SK-N-SH (cell line): Measurements from ENCODE around the gene RNF130. TPM values are rescaled to one million over a fixed set of nuclear protein-coding genes. Genes with fewer than 3 reads are reported as not detected.

Experiments used
- CTCF ChIA-PET: fragments of 300-600, 350-600 bp; formaldehyde crosslinking; extraction: SDS; loops from one replicate; lab custom pipeline; 2021; lab: Yijun Ruan, JAX
- POLR2A ChIA-PET: fragments of 350-600 bp; sonication (Branson Sonifier 250); formaldehyde crosslinking; extraction: SDS; loops from one replicate; lab custom pipeline; 2020; ENCODE audit warnings: antibody characterized with exemption, inconsistent platforms; lab: Yijun Ruan, JAX
- DNase-seq: peaks from one replicate; pipeline ENCODE4 v3.0.0; 2012
- H2AFZ ChIP-seq: fragments of 200-600 bp; sonication (generic); 2 replicates; pipeline ENCODE4 v1.8.1; 2016; ENCODE audit warnings: antibody characterized with exemption, mild to moderate bottlenecking, low read depth
- H3F3A ChIP-seq: fragments of 200-600 bp; sonication (generic); replicated peaks from 2 replicates; pipeline ENCODE3; 2016; ENCODE audit warnings: antibody characterized with exemption, mild to moderate bottlenecking; ENCODE audit not compliant: insufficient read depth
- H3K27ac ChIP-seq, 2 experiments: fragments of 200-500 bp in 1 of 2; fragments of 200-600 bp in 1 of 2; sonication (Bioruptor generic) in 1 of 2; sonication (generic), shearing (Covaris generic) in 1 of 2; 2 replicates each; pipeline versions ENCODE4 v1.5.1 to v1.6.1; 2014 to 2016; ENCODE audit warnings: low read depth in 2 of 2, inconsistent platforms in 1 of 2, low read length in 1 of 2, mild to moderate bottlenecking in 1 of 2, mixed read lengths in 1 of 2
- H3K27me3 ChIP-seq: fragments of 200-600 bp; sonication (generic), shearing (Covaris generic); 2 replicates; pipeline ENCODE4 v1.6.1; 2016; ENCODE audit warnings: mixed run types; ENCODE audit not compliant: insufficient read depth
- H3K36me3 ChIP-seq, 2 experiments: fragments of 200-500 bp in 1 of 2; fragments of 200-600 bp in 1 of 2; sonication (Bioruptor generic) in 1 of 2; sonication (generic) in 1 of 2; replicated peaks in 1 of 2; 2 replicates each; pipeline versions ENCODE3 to v1.5.1; 2014 to 2016; ENCODE audit warnings: low read length in 1 of 2, mild to moderate bottlenecking in 1 of 2; ENCODE audit not compliant: insufficient read depth in 2 of 2, control insufficient read depth in 1 of 2
- H3K4me1 ChIP-seq, 2 experiments: fragments of 200-500 bp in 1 of 2; fragments of 200-600 bp in 1 of 2; sonication (Bioruptor generic) in 1 of 2; sonication (generic), shearing (Covaris generic) in 1 of 2; 2 replicates each; pipeline versions ENCODE4 v1.5.1 to v1.6.1; 2014 to 2016; ENCODE audit warnings: low read depth in 1 of 2, low read length in 1 of 2, mixed run types in 1 of 2; ENCODE audit not compliant: insufficient read depth in 2 of 2, control insufficient read depth in 1 of 2
- H3K4me2 ChIP-seq: fragments of 200-600 bp; sonication (generic), shearing (Covaris generic); 2 replicates; pipeline ENCODE4 v1.6.1; 2017; ENCODE audit warnings: mixed run types
- H3K4me3 ChIP-seq, 2 experiments: fragments of 200-500 bp in 1 of 2; fragments of 200-600 bp in 1 of 2; sonication (Bioruptor generic) in 1 of 2; sonication (generic), shearing (Covaris generic) in 1 of 2; 2 replicates each; pipeline versions ENCODE4 v1.5.1 to v1.8.1; 2014 to 2016; ENCODE audit warnings: low read depth in 2 of 2, inconsistent platforms in 1 of 2, low read length in 1 of 2, mild to moderate bottlenecking in 1 of 2, mixed read lengths in 1 of 2, moderate library complexity in 1 of 2
- H3K79me2 ChIP-seq: fragments of 200-600 bp; sonication (generic); 2 replicates; pipeline ENCODE4 v1.8.1; 2017; ENCODE audit warnings: mild to moderate bottlenecking; ENCODE audit not compliant: insufficient read depth
- H3K9ac ChIP-seq: fragments of 200-600 bp; sonication (generic); 2 replicates; pipeline ENCODE4 v1.6.1; 2017; ENCODE audit warnings: mixed run types
- H3K9me2 ChIP-seq: fragments of 200-600 bp; sonication (generic); 2 replicates; pipeline ENCODE4 v1.6.1; 2017; ENCODE audit warnings: mixed run types
- H3K9me3 ChIP-seq: fragments of 200-600 bp; sonication (generic); 2 replicates; pipeline ENCODE4 v1.6.1; 2017; ENCODE audit warnings: mixed run types, mild to moderate bottlenecking, moderate library complexity
- H4K20me1 ChIP-seq: fragments of 200-600 bp; sonication (generic); 2 replicates; pipeline ENCODE4 v1.6.1; 2017; ENCODE audit warnings: mild to moderate bottlenecking, mixed run types; ENCODE audit not compliant: insufficient read depth
- CTCF ChIP-seq: fragments of 200-600 bp; sonication (generic); IDR thresholded peaks from 2 replicates; pipeline ENCODE4 v1.6.1; 2017; ENCODE audit warnings: antibody characterized with exemption, mild to moderate bottlenecking, moderate library complexity
- ELF1 ChIP-seq: IDR thresholded peaks from 2 replicates; pipeline ENCODE4 v1.4.0; 2012
- FOXJ3 ChIP-seq: sonication (generic); formaldehyde crosslinking; IDR thresholded peaks from 2 replicates; pipeline ENCODE4 v1.5.1; 2020; ENCODE audit warnings: mild to moderate bottlenecking, missing genetic modification reagents
- GABPA ChIP-seq: IDR thresholded peaks from 2 replicates; pipeline ENCODE4 v1.4.0; 2012; ENCODE audit warnings: low read depth, mild to moderate bottlenecking
- JUND ChIP-seq: IDR thresholded peaks from 2 replicates; pipeline ENCODE4 v1.4.0; 2012
- MAX ChIP-seq: IDR thresholded peaks from 2 replicates; pipeline ENCODE4 v1.4.0; 2012; ENCODE audit warnings: low read depth
- MXI1 ChIP-seq: IDR thresholded peaks from 2 replicates; pipeline ENCODE4 v1.6.1; 2012; ENCODE audit warnings: mild to moderate bottlenecking, low read depth, low read length, improper control_type of control experiment
- NRF1 ChIP-seq: IDR thresholded peaks from 2 replicates; pipeline ENCODE4 v1.6.1; 2012; ENCODE audit warnings: low read depth, mild to moderate bottlenecking, low read length
- PBX3 ChIP-seq: IDR thresholded peaks from 2 replicates; pipeline ENCODE4; 2012
- RCOR1 ChIP-seq: fragments of 150-350 bp; IDR thresholded peaks from 2 replicates; pipeline ENCODE4 v1.6.1; 2017; ENCODE audit warnings: antibody characterized with exemption, low read length
- REST ChIP-seq: IDR thresholded peaks from 2 replicates; pipeline ENCODE4 v1.6.1; 2012; ENCODE audit warnings: mild to moderate bottlenecking, low read depth, low read length, moderate library complexity
- SIN3A ChIP-seq: IDR thresholded peaks from 2 replicates; pipeline ENCODE4 v1.6.1; 2012; ENCODE audit warnings: low read depth, mild to moderate bottlenecking, low read length, moderate library complexity, borderline replicate concordance
- TCF12 ChIP-seq: IDR thresholded peaks from 2 replicates; pipeline ENCODE4 v1.4.0; 2012
- USF1 ChIP-seq: IDR thresholded peaks from 2 replicates; pipeline ENCODE4 v1.4.0; 2012; ENCODE audit warnings: low read depth, borderline replicate concordance
- USF2 ChIP-seq: fragments of 150-350 bp; IDR thresholded peaks from 2 replicates; pipeline ENCODE4 v1.6.1; 2017; ENCODE audit warnings: antibody characterized with exemption, low read length, low read depth, borderline replicate concordance
- YY1 ChIP-seq: IDR thresholded peaks from 2 replicates; pipeline ENCODE4 v1.4.0; 2012; ENCODE audit warnings: low read depth, mild to moderate bottlenecking
- ZBTB33 ChIP-seq: IDR thresholded peaks from 2 replicates; pipeline ENCODE4 v1.4.0; 2012; ENCODE audit warnings: low read depth, borderline replicate concordance
- WGBS: methylation state at CpG from one replicate; pipeline ENCODE4 v1.1.6; 2017; ENCODE audit warnings: low lambda C conversion rate; 5-methylcytosine and 5-hydroxymethylcytosine counted together
- polyA plus RNA-seq, 3 experiments: library from polyadenylated mRNA; depleted of rRNA; stranded (reverse); fragments of >200 nt; gene quantifications; 2 replicates each; pipeline ENCODE4 v1.2.3, GENCODE V29; 2012

The RNF130 gene
- polyA plus RNA-seq, 1 of the 3 experiments (the other 2 are of a cell fraction), result 41.4 TPM

- H3K79me2 ChIP-seq, result no peaks in the 10 kb centered on the region
- TF ChIP-seq CTCF, result no peak
- no peak for TF ChIP-seq SIN3A
- TF ChIP-seq ZBTB33, result no peak
- TF ChIP-seq GABPA, result no peak
- no peak for TF ChIP-seq ELF1
- TF ChIP-seq USF1, result no peak
- TF ChIP-seq TCF12, result no peak
- TF ChIP-seq NRF1, result no peak
- TF ChIP-seq RCOR1, result no peak
- H3F3A ChIP-seq, result no peaks in the 10 kb centered on the region
- no peaks in the 10 kb centered on the region for H3K36me3 ChIP-seq
- WGBS, result 66% methylated on average over 17 of the region's 17 CpGs
- no peaks in the 10 kb centered on the region for H3K9me2 ChIP-seq
- H3K4me2 ChIP-seq, result no peak overlapping the region
- no peaks in the 10 kb centered on the region for H3K27me3 ChIP-seq
- ChIA-PET CTCF (interaction anchor here (0.6 to 3.6 kb wide), 3 partner anchors 8 to 45 kb away, joined by 3 to 22 read pairs (median 3); no protein-coding TSS in a partner anchor), POLR2A (no interaction called here)
- no peak overlapping the region for H3K9ac ChIP-seq
- peaks cover 0 to 3% of the 10 kb centered on the region in 2 experiments; a peak in 1 of 4 replicates for H3K4me1 ChIP-seq
- H3K9me3 ChIP-seq, result no peaks in the 10 kb centered on the region
- no peak for DNase-seq
- no peak overlapping the region for H2AFZ ChIP-seq
- no peaks in the 10 kb centered on the region for H4K20me1 ChIP-seq
- H3K27ac ChIP-seq, result no peak overlapping the region
- no peak overlapping the region for H3K4me3 ChIP-seq
Measured at GRCh38 chr5:180082633-180083420, 11.3 kb upstream of the RNF130 start.

- no peak for DNase-seq
- no peak overlapping the region for H3K27ac ChIP-seq
- no peaks in the 10 kb centered on the region for H3K36me3 ChIP-seq
- WGBS, result 70% methylated on average over 4 of the region's 5 CpGs
- H3F3A ChIP-seq, result no peaks in the 10 kb centered on the region
- H3K27me3 ChIP-seq, result no peaks in the 10 kb centered on the region
- no peak overlapping the region for H3K4me3 ChIP-seq
- H3K9me3 ChIP-seq, result no peaks in the 10 kb centered on the region
- no peaks in the 10 kb centered on the region for H3K9me2 ChIP-seq
- no peaks in the 10 kb centered on the region for H3K79me2 ChIP-seq
- no peak overlapping the region for H3K4me2 ChIP-seq
- H3K4me1 ChIP-seq, result peaks cover 0 to 3% of the 10 kb centered on the region in 2 experiments; a peak in 1 of 4 replicates
- no peak overlapping the region for H3K9ac ChIP-seq
- ChIA-PET CTCF (interaction anchor here (1.2 to 3.6 kb wide), 2 partner anchors 9 to 46 kb away, joined by 3 to 22 read pairs; no protein-coding TSS in a partner anchor), POLR2A (no interaction called here)
- H2AFZ ChIP-seq, result no peak overlapping the region
- H4K20me1 ChIP-seq, result no peaks in the 10 kb centered on the region
- TF ChIP-seq PBX3 (no peak), FOXJ3 (no peak), MAX (no peak), JUND (no peak), MXI1 (no peak), YY1 (no peak), REST (no peak), SIN3A (no peak), USF2 (no peak)
Measured at GRCh38 chr5:180081481-180081880, 9.9 kb upstream of the RNF130 start.
